ENCODE data around the gene KLF1. TPM values are rescaled to one million over a fixed set of nuclear protein-coding genes. Genes with fewer than 3 reads are reported as not detected.

Gene KLF1
- total and polyA plus RNA-seq, 2 of the 8 experiments (the other 6 are each of a cell fraction or from before 2014, with no cell fraction given) = 0.84 to 0.91 TPM

DNA sequence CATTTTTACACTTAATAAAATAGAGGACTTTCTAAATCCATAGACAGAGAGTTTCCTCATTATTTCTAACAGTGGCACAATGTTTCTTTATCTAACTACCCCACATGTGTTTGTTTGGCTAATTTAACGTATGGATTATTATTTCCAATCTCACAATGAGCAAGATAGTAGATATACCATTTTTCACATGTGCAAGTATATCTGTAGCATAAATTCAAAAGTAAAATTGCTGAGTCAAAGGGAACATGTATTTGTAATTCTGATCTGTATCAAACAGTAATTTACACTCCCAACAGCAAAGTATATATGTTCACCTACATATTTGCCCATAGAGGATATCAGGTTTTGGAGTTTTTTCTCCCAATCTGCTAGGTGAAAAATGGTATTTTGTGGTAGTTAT lies 30.3 kb downstream of the KLF1 start:
- no peaks in the 10 kb centered on the region for H3K9me3 ChIP-seq (ENCODE audit: insufficient read depth in 2 of 2, low read depth in 1 of 2, low read length in 1 of 2)
- H3K4me2 ChIP-seq (ENCODE audit: insufficient read depth in 1 of 2, low read depth in 2 of 2, low read length in 2 of 2) = no peak overlapping the region
- no peak overlapping the region for H3K4ac ChIP-seq (replicated peaks; ENCODE audit: insufficient read length, low read depth, low read length)
- no peak overlapping the region for H2BK20ac ChIP-seq (ENCODE audit: low read length)
- H2BK15ac ChIP-seq (ENCODE audit: low read length) = no peak overlapping the region
- FAIRE-seq = no peak
- no peaks in the 10 kb centered on the region for H3K27me3 ChIP-seq (replicated peaks in 1 of 4; ENCODE audit: control insufficient read depth in 3 of 4, extremely low read depth in 1 of 4, insufficient read depth in 3 of 4, low read length in 3 of 4)
- H3K36me3 ChIP-seq (ENCODE audit: control insufficient read depth in 2 of 4, insufficient read depth in 4 of 4, low read length in 3 of 4) = peaks cover 0 to 14% (median 7%) of the 10 kb centered on the region in 4 experiments; a peak in 4 of 8 replicates
- POLR2A ChIA-PET (ENCODE audit: partially characterized antibody) = no interaction called here
- no peak overlapping the region for H3K14ac ChIP-seq (ENCODE audit: insufficient read length)
- no peaks in the 10 kb centered on the region for H3K79me1 ChIP-seq (ENCODE audit: low read depth, low read length)
- TF ChIP-seq NRF1 (IDR thresholded peaks at IDR 0.05; ENCODE audit: low read depth, low read length) (no peak), BRCA1 (IDR thresholded peaks at IDR 0.05; ENCODE audit: low read depth, low read length) (no peak), CHD1 (IDR thresholded peaks at IDR 0.05; ENCODE audit: low read depth, low read length) (no peak), RBBP5 (IDR thresholded peaks at IDR 0.05; ENCODE audit: borderline replicate concordance, low read depth, low read length) (no peak), SP1 (IDR thresholded peaks at IDR 0.05; ENCODE audit: low read depth, low read length) (no peak), POLR2A (IDR thresholded peaks at IDR 0.05; ENCODE audit: control extremely low read depth in 1 of 2, low read depth in 2 of 2, low read length in 2 of 2) (no peak), CREB1 (IDR thresholded peaks at IDR 0.05) (no peak), TAF7 (optimal IDR thresholded peaks at IDR 0.05; ENCODE audit: borderline replicate concordance, low read depth, low read length) (no peak)
- H4K91ac ChIP-seq (replicated peaks; ENCODE audit: insufficient read length, low read length) = no peak overlapping the region
- H4K20me1 ChIP-seq (replicated peaks in 1 of 2; ENCODE audit: control insufficient read depth in 1 of 2, insufficient read depth in 2 of 2, low read length in 2 of 2) = peaks cover 0 to 1% of the 10 kb centered on the region in 2 experiments
- no peak overlapping the region for H3K27ac ChIP-seq (ENCODE audit: low read depth, low read length)
- CTCF ChIA-PET (ENCODE audit: partially characterized antibody) = interaction anchor here (1.4 kb wide), 1 partner anchor 9 kb away, joined by 3 read pairs; no protein-coding TSS in a partner anchor
- DNase-seq (ENCODE audit: low read depth in 1 of 2, low spot score in 2 of 2) = no peak
- no peak overlapping the region for H2AFZ ChIP-seq (ENCODE audit: low read length)
- no peaks in the 10 kb centered on the region for H3K4me1 ChIP-seq (replicated peaks in 1 of 4; ENCODE audit: control insufficient read depth in 3 of 4, insufficient read depth in 4 of 4, low read length in 3 of 4)
- no peak overlapping the region for H3K18ac ChIP-seq (ENCODE audit: extremely low read depth, low read length)
- H2BK120ac ChIP-seq (replicated peaks; ENCODE audit: low read depth, low read length) = no peak overlapping the region
- peak overlapping the region in 1 of 4 experiments; percentile 38; a peak in 1 of 7 replicates for H3K9ac ChIP-seq (replicated peaks in 1 of 4; ENCODE audit: extremely low read depth in 1 of 4, low read depth in 3 of 4, low read length in 3 of 4)
- no peak overlapping the region for H3K4me3 ChIP-seq (ENCODE audit: extremely low read depth in 1 of 4, insufficient read depth in 2 of 4, low read depth in 3 of 4, low read length in 4 of 4)
- no peak overlapping the region for H4K8ac ChIP-seq (ENCODE audit: extremely low read depth, insufficient read depth, low read length)
- no peaks in the 10 kb centered on the region for H3K79me2 ChIP-seq (ENCODE audit: control insufficient read depth in 1 of 2, insufficient read depth in 2 of 2, low read length in 2 of 2)
- H3K56ac ChIP-seq (replicated peaks; ENCODE audit: insufficient read length, low read depth, low read length) = no peak overlapping the region
- 88% methylated on average over 1 of the region's 1 CpG; no CpG with 5 or more reads in 1 of the 2 experiments for WGBS, 2 experiments (ENCODE audit: extremely low coverage in 1 of 2, insufficient coverage in 1 of 2, insufficient read length in 1 of 2, insufficient replicate concordance in 2 of 2, low coverage in 1 of 2, low lambda C conversion rate in 2 of 2, missing lambda C conversion rate in 1 of 2)
- no peak overlapping the region for H3K23ac ChIP-seq (ENCODE audit: insufficient read length)
- no peak overlapping the region for H2BK12ac ChIP-seq (ENCODE audit: low read depth, low read length)
- H2AK5ac ChIP-seq (ENCODE audit: low read depth, low read length) = no peak overlapping the region
- no peak overlapping the region for H2BK5ac ChIP-seq (ENCODE audit: low read depth, low read length)
- H3K23me2 ChIP-seq (ENCODE audit: low read depth, low read length) = no peaks in the 10 kb centered on the region
- no peak overlapping the region for H4K5ac ChIP-seq (ENCODE audit: insufficient read length, low read depth, low read length)

All from H1 (cell line).